Activated CD4-positive, alpha-beta T cell treated with anti-CD3 and anti-CD28 coated beads, Interleukin-2, amount 50 U/mL, for 24 hours (primary cell): Measurements from ENCODE around the gene ADPRHL1.

Source experiments
- DNase-seq, 2 donors: peaks; one replicate each; pipeline ENCODE4 v3.0.0-alpha.2; 2020; ENCODE audit warnings: low read depth in 1 of 2, low spot score in 1 of 2

ADPRHL1 gene

DNA sequence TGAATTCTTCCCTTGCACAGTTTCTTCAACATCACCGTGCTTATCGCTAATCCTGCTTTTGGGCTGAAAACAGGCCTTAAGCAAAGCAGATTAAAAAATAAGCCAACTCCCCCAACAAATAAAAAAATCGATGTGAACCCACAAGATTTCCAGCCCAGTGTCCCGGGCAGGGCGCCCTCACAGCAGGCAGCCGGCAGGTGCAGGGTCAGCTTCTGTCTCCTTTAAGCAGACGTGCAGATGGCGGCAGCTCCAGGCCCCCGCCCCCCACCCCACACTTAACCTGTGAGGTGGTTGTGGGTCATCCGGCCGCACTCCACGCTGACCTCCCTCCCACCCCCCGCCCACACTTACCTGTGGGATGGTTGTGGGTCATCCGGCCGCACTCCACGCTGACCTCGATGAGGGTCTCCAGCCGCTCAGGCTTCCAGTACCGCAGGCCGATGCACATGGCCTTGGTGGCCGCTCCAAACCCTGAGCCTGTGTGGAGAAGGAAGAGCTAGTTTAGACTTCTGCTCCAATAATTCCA is 19.8 kb downstream of the ADPRHL1 start:
- no peak for DNase-seq

DNA sequence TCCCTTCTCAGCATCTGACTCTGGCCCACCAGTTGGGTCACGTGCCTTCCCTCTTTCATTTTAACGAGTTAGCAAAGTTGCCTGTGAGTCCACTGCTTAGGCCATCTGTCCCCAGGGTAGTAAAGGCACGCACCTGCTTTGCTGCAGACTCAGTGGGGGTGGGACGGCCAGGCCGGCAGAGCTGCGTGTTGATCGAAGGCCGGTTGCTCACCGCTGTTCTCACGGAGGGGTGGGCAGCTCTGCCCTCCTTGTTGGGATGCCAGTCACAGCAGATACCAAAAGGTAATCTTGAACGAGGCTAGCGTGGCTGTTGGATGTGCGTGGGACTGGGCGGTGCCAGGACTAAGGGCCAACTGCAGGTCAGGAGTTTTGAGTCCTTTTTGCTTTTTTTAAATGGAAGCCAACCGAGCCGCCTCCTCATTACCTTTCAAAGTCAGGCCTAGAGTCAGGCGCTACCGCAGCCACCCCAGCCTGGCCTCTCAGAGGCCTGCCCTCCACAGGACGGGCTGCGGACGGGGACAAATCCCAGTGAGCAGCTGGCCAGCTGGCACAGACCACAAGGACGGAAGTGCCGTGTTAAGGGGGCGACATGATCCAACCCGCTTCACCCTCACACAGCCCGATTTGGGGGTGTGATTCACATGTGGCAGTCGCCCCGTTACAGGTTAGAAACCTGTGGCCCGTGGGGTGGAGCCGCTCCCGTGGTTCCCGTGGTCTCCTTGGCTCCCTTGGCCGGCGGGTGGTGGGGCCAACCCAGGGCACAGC is 20.6 kb downstream of the ADPRHL1 start:
- no peak for DNase-seq

DNA sequence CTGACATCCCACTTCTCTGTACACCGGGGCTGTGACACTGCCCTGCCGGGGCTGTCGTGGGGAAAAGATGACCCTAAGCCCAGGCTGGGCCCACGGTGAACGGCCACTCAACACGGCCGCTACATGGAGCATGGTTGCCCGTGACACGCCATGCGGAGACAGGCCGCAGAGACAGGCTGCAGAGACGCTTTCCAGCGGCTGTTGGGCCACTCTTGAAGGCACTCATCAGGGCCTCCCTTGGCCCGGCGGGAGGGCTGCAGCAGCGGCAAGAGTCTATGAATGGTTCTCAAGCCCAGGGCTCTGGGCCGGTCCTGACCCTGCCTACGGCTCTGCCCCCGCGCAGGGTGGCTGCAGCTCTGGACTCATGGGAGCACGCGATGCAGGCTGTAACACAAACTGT is 22.1 kb downstream of the ADPRHL1 start:
- no peak for DNase-seq

DNA sequence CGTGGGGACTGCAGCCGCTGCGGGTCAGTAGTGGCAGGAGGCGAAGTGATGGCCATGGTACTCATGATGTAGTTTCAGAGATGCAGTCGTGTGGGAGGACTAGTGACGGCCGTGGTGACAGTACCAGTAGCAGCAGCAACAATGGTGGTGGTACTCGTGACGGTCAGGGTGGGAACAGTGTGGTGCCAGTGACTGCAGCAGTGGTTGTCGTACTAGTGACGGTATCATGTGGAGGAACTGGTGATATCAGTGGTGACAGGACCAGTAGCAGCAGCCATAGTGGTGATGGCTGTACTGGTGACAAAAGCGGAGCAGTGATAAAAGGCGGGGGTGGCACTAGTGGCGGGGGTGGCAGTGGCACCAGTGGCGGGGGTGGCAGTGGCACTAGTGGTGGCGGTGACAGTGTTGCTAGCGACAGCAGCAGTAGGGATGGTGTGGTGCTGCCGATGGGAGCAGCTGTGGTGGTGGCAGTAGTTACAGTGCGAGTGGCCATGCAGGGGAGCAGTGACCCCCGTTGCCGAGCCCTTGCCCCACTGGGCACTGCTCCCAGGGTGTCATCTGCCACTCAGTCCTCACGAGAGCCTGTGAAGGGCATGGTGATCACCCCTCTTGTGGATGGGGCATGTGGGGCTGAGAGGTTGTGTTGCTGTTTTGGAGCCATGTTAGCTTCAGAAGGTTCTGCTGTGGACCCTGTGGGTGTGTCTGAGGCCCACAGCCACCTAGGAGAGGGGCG is 22.7 kb downstream of the ADPRHL1 start:
- no peak for DNase-seq

DNA sequence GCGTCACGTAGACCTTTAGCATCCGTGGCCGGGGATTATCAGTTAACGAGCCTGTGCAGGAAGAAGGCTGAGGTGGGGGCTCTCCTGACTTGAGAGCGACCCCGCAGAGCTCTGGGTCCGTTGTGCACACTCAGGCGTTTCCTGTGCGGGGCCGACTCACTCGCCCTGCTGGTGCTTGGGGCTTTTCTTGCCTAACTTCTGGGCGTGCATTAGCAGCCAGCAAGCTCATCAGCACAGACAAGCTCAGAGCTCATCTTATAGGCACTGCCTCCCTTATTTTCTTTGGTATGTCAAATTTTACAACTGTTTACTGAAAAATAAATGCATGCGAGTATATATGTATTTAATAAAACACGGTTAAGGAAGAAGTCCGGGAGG is 23.7 kb downstream of the ADPRHL1 start:
- no peak for DNase-seq

DNA sequence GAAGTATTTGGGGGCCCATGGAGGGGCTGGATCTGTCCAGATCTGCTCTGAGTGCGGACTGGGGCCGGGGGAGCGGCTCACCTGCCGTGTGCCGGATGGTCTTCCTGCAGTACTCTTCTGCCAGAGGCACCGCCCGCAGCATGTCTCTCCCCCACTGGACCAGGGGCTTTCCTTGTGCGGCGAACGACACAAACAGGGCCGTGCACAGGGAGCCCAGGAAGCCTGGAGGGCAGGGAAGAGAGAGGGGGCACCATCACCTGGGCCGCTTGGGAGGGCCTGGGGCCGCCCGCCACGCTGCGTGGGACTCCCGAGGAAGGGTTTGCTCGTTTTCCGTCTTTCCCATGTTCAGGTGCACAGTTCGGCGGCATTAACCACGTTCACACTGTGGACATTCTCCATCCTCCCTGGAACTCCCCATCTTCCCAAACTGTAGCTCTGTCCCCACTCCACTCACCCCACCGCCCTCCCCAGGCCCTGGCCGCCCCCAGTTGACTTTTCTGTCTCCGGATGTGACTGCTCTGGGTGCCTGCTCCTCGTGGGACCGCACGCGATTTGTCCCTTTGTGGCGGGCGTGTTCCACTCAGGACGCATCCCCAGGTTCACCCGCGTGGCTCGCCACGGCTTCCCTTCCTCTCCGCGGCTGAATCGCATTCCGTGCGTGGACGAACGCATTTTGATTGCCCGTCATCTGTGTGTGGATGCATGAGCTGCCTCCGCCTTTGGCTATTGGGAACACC is 24.2 kb downstream of the ADPRHL1 start:
- no peak for DNase-seq

DNA sequence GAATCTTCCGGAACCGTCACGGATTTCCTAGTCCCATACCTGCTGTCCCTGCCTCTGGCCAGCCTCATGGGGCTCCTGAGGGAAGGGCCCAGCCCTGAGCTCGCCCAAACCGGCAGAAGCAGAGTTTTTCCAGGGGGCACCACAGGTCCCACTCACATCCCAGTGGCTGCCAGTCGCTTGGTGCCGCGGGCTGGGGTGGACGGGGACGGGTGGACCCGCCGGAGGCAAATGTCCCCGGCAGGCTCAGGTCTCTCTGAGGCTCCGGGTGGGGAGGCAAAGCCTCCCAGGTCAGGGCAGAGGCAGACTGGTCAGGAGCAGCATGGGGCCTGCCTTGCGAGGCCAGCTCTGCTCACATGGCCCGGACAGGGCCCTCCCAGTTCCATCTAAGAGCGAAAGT is 24.8 kb downstream of the ADPRHL1 start:
- DNase-seq: no peak

DNA sequence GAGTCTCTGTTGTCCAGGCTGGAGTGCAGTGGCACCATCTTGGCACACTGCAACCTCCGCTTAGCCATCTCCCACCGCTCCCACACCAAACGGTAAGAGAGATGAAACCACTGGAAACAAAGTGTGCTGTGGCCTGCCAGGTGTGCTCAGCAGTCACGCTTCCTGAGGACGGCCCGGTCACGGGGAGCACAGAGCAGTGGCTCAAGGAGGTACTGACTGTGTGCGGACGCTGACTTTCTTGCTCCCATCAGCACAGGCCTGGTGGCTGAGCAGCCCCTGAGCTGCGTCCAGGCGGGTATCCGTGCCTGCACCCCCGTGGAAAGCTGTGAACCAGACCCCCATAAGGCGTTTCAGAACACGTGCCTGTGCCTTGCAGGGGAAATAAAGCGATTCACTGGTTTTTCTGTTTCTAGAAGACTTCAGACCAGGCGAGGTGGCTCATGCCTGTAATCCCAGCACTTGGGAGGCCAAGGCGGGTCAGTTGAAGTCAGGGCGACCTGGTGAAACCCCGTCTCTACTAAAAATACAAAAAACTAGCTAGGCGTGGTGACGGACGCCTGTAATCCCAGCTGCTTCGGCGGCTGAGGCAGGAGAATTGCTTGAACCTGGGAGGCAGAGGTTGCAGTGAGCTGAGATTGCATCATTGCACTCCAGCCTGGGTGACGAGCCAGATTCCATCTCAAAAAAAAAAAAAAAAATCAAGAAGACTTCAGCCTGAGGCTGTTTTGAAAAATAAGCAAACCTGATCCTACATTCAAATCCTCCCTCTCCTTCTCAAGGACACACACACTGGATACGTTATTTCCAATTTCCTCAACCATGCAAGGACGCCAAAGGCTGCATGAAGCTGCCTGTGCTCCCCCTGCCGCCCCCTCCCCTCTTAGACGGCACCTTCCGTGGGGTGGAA is 25.5 kb downstream of the ADPRHL1 start:
- DNase-seq: no peak

DNA sequence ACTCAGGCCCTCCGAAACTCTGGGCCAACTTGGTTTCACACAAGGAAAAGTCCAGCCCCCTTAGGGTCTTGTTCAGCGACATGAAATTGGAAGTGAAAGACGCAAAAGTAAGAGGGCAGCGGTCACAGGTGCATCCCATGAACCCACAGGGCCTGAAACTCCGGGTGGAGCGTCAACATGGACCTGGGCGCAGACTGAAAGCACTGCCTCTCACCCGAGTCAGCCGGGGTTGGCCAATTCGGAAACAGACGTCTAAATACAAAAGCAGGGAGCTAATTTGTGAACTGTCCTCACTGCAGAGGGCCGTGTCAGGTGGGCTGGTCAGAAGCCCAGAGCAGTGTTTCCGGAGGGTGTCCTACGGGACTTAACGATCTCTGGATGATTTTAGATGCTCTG is 26.7 kb downstream of the ADPRHL1 start:
- DNase-seq: no peak

DNA sequence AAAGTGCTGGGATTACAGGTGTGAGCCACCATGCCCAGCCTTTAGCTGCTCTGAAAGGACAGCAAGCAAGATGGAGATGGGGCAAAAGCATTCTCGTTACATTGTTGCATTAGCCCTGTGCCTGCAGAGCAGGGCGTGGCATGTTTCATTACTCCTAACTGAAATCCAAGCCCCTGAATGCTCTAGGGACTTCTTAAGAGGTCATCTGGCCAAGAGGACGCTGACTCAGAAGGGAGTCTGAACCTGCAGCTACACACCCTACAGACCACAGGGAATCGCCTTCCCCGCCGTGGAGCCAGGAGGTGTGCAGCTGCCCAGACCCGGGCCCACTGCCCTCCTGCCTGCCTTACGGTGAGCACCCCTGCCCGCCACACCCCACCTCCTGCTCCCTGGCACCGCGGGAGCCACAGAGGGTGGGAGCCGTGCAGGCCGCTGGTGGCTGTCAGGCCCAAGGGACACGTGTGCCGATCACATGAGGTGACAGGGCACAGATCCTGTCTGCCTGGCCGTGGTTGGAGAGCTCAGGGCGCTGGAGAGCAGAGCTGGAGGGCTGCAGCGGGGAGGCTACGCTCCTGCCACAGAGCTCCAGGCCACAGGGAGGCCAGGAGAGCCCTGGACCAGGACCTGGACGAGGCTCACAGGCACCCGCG is 27.2 kb downstream of the ADPRHL1 start:
- no peak for DNase-seq

DNA sequence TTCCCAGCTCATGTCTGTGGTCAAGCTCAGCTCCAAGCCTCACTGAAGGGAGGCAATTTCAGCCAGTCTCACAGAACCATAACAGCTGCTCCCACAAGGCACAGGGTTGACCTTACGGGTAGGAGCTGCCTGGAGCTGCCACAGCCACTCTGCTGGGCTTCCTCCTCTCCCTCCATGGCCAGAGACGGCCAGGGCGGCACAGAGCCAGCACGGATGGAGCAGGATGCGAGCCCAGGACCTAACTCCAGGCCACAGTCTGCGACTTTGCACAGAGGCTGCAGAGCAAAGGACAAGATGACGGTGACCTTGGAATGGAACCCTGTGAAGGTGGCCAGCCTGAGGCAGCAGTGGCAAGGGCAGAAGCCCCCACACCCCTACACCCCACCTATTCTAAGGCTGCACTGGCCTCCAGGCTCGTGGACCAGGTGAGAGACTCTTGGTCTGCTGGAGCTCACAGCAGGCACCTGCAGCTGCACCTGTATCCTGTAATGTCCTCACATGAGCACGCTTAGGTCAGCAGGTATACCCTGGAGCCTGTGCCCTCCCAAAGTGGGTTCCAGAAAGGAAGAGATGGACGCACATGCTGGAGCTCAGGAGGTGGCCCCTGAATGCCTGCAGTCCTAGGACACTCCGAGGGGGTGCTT is 29.6 kb downstream of the ADPRHL1 start:
- no peak for DNase-seq

DNA sequence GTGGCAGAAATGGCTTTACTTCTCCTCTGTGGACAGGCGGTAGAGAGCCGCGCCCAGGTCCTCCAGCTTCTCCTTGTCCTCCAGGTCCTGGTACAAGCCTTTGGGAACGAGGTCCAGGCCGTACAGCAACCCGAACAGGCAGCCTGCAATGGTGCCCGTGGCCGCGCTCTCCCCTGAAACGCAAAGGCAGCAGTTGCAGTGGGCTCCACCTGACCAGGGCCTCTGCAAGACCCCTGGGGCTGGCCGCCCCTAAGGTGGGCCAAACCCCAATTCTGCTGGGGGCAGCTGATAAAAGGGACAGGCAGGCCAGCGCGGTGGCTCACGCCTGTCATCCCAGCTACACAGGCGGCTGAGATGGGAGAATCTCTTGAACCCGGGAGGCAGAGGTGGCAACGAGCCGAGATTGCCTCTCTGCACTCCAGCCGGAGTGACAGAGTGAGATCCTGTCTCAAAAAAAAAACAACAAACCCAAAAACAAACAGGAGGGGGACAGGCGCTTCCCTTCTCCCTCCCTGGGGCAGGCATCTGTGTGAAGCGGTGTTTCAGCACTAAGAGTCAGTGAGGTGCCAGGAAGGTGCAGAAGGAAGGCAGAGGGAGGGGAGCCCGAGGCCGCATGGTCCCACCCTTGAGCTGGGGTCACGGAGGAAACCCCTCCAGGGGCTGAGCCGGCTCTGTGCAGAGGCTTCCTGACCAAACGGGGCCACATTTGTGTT is 30.3 kb downstream of the ADPRHL1 start:
- no peak for DNase-seq

DNA sequence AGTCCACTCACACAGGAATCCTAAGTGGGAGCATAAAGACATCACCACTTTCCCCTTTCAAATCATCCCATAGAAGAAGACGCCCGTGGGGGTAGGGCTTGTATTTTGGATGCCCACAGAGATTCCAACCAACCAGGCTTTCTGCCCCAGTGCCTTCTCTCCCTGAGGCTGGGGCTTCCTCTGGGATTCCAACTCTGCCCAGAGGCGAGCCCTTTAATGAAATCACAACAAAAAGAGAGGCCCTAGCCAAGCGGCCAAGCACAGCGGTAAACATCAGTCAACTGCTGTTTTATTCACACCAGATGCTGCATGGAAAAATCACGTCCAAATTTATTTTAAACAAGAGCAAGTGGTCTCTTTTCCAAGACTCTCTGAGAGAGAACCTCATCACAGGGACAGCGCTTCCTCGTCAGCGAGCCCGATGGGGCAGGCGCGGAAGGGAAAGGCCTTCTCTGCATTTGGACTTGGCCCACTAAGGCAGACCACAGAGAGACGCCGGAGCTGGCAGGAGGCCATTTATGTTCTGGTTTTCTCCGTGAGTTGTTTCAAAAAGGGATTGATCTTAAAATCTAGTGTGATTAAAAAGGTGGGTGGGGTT is 31.5 kb downstream of the ADPRHL1 start:
- DNase-seq: no peak

DNA sequence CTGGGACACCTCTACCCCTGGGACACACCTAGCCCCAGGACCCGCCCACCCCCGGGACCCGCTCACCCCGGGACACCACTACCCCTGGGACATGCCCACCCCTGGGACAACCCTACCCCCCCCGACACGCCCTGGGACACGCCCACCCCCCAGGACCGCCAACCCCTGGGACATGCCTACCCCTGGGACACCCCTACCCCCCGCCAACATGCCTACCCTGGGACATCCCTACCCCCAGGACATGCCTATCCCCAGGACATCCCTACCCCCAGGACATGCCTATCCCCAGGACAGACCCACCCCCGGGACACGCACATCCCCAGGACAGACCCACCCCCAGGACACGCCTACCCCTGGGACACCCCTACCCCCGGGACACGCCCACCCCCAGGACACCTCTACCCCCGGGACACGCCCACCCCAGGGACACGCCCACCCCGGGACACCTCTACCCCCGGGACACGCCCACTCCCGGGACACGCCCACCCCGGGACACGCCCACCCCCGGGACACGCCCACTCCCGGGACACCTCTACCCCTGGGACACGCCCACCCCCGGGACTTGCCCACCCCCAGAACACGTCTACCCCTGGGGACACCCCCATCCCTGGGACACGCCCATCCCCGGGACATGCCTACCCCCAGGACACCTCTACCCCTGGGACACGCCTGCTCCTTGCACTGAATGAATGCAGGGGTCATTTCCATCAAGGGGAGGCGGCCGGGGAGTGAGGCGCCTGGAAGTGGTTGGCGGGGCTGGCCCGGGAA is 32.3 kb downstream of the ADPRHL1 start:
- no peak for DNase-seq

DNA sequence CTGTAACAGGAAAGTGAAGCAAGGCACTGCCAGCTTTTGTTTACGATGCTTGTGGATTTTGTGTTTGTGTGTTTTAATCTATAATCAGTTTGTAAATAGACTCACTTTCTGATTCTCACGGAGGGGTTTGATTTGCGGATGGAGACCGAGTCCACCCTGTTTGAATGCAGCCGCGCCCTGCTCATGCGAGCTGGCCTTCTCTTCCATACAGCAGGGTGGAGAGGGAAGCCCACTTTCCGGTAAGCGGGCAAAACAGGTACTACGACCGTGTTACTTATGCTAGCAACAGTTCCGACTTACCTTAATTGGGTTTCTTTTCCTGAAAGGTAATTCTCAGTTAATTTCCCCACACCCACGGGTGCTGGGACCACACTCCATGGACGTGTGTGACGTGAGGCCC is 33.1 kb downstream of the ADPRHL1 start:
- no peak for DNase-seq

DNA sequence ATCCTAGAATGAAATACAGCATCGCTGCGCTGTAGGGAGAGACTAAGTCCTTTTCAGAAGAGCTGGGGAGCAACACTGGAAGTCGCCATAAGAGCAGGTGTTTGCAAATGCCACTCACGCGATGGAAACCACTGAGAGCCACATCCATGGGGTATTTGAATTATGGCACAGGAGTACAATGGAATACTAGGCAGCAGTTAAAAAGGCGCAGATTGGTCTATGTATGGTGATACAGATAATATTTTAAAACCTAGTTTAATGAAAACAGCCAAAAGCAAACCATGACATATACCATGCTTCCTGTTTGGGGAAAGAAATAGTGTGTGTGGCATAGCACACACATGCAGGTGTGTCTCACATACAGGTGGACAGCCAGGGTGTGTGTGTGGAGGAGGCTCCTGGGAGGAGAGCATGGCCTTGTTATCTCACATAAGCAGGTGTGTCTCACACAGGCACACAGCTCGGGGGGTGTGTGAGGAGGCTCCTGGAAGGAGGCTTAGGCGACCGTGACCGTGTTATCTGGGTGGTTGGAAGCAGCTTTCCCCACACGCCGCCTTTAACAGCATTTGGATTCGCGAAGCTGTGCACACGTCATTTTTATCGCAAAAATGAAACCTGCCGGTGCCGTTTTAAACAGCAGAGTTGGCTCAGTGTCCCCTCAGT is 33.6 kb downstream of the ADPRHL1 start:
- DNase-seq: no peak

DNA sequence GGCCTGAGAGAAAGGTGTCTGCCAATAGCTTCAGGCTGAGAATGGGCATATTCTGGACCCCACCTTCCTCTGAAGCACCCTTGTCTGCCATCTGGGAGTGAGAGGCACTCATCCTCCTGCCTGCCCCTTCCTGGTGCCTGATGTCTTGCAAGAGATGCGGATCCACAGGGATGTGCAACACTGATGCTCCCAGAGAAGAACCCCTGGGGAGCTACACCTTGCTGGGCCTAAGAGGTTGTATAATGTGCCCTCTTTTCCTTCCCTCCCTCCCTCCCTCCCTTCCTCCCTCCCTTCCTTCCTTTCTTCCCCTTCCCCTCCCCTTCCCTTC is 34.6 kb downstream of the ADPRHL1 start:
- no peak for DNase-seq
